Cardiac muscle cell (in vitro differentiated cells and primary cell): ENCODE results near the gene OLFM4. TPM values are rescaled to one million over a fixed set of nuclear protein-coding genes. Genes with fewer than 3 reads are reported as not detected.

Experiments
- DNase-seq, 2 donors: peaks; one replicate each; pipeline versions ENCODE4 v3.0.0 to v3.0.0-alpha.2; 2010 to 2017; ENCODE audit warnings: low read depth in 1 of 2, low spot score in 1 of 2
- H3K27ac ChIP-seq: fragments of 200-600 bp; sonication (generic); 2 replicates; pipeline ENCODE4 v1.5.1; 2016
- H3K27me3 ChIP-seq: fragments of 200-600 bp; sonication (generic); 2 replicates; pipeline ENCODE4 v1.6.0; 2016; ENCODE audit warnings: control low read depth
- H3K36me3 ChIP-seq: fragments of 200-600 bp; sonication (generic); 2 replicates; pipeline ENCODE4 v1.5.1; 2016; ENCODE audit warnings: control low read depth
- H3K4me1 ChIP-seq: fragments of 200-600 bp; sonication (generic); 2 replicates; pipeline ENCODE4 v1.8.1; 2017; ENCODE audit warnings: low read depth, mild to moderate bottlenecking, mixed run types
- H3K4me3 ChIP-seq: fragments of 200-600 bp; sonication (generic); 2 replicates; pipeline ENCODE4 v1.5.1; 2016; ENCODE audit warnings: mild to moderate bottlenecking
- H3K9me3 ChIP-seq: fragments of 200-600 bp; sonication (generic); 2 replicates; pipeline ENCODE4 v1.5.1; 2017; ENCODE audit warnings: low read depth, mild to moderate bottlenecking, control low read depth
- polyA plus RNA-seq: library from polyadenylated mRNA; unstranded; fragments of >200 nt; fragmentation: Nextera tagmentation; extraction: Ambion mirVana; gene quantifications from 2 replicates; pipeline ENCODE4 v1.2.1, GENCODE V29; 2016
- total RNA-seq: library from RNA; depleted of rRNA; stranded (reverse); fragments of >200 nt; gene quantifications from 2 replicates; pipeline ENCODE4 v1.2.3, GENCODE V29; 2016
- TF ChIP-seq, protein P1 (sequence below): IDR thresholded peaks from 2 replicates; pipeline ENCODE4 v1.5.1; 2012; ENCODE audit warnings: low read depth, mild to moderate bottlenecking, low read length

Gene OLFM4, protein sequence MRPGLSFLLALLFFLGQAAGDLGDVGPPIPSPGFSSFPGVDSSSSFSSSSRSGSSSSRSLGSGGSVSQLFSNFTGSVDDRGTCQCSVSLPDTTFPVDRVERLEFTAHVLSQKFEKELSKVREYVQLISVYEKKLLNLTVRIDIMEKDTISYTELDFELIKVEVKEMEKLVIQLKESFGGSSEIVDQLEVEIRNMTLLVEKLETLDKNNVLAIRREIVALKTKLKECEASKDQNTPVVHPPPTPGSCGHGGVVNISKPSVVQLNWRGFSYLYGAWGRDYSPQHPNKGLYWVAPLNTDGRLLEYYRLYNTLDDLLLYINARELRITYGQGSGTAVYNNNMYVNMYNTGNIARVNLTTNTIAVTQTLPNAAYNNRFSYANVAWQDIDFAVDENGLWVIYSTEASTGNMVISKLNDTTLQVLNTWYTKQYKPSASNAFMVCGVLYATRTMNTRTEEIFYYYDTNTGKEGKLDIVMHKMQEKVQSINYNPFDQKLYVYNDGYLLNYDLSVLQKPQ
- total RNA-seq (not detected in 2 replicates), polyA plus RNA-seq (not detected in 2 replicates)

DNA sequence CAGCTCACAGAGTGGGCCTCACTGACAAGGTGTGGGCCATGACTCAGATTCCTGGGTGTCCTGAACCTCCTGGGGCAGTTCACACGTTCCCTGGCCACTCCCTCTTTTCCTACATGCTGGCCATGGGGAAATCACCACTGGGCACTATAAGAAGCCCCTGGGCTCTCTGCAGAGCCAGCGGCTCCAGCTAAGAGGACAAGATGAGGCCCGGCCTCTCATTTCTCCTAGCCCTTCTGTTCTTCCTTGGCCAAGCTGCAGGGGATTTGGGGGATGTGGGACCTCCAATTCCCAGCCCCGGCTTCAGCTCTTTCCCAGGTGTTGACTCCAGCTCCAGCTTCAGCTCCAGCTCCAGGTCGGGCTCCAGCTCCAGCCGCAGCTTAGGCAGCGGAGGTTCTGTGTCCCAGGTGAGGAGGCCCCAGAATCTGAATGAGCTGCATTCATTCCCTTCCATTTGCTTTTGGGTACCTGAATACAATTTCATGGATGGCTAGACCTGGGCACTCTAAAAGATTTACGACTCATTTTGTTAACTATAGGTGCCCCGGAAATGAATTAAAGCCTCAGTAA, at the start of gene OLFM4:
Gene OLFM4, plus strand, starts transcription at position 177 of the 567 bp plus-strand sequence. Its CDS starts 24 bp downstream, at position 201.
- no peak within 1 kb of the TSS for H3K4me3 ChIP-seq
- no peaks in the 10 kb centered on the region for H3K4me1 ChIP-seq
- no peaks in the 10 kb centered on the region for H3K9me3 ChIP-seq
- TF ChIP-seq, protein P1, sequence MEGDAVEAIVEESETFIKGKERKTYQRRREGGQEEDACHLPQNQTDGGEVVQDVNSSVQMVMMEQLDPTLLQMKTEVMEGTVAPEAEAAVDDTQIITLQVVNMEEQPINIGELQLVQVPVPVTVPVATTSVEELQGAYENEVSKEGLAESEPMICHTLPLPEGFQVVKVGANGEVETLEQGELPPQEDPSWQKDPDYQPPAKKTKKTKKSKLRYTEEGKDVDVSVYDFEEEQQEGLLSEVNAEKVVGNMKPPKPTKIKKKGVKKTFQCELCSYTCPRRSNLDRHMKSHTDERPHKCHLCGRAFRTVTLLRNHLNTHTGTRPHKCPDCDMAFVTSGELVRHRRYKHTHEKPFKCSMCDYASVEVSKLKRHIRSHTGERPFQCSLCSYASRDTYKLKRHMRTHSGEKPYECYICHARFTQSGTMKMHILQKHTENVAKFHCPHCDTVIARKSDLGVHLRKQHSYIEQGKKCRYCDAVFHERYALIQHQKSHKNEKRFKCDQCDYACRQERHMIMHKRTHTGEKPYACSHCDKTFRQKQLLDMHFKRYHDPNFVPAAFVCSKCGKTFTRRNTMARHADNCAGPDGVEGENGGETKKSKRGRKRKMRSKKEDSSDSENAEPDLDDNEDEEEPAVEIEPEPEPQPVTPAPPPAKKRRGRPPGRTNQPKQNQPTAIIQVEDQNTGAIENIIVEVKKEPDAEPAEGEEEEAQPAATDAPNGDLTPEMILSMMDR: no peak
- DNase-seq: no peak
- no peaks in the 10 kb centered on the region for H3K36me3 ChIP-seq
- H3K27ac ChIP-seq: no peak within 1 kb of the TSS
- H3K27me3 ChIP-seq: no peaks in the 10 kb centered on the region

DNA sequence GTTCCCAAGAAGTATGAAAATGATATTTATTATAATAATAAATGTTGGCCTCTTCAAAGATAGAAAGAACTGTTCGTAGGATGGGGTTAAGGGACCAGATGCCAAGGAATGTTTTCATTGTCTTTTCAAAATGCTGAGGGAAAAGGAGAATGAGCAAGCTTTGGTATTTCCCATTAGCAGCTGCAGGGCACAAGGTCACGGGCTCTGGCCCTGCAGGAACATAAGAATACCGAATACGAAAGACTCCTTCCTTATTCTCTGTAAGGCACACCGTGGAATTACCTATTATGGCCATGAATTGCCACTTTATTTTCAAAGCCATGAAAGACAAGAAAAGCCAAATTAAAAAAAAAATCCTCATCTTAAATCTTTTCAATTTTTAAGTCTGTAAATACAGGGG, 49.6 kb upstream of the OLFM4 start:
- DNase-seq: no peak
- Histone ChIP-seq H3K9me3 (no peaks in the 10 kb centered on the region), H3K36me3 (no peaks in the 10 kb centered on the region), H3K27ac (no peak overlapping the region), H3K4me3 (no peak overlapping the region), H3K27me3 (no peaks in the 10 kb centered on the region), H3K4me1 (no peaks in the 10 kb centered on the region)
- TF ChIP-seq, protein P1: no peak

DNA sequence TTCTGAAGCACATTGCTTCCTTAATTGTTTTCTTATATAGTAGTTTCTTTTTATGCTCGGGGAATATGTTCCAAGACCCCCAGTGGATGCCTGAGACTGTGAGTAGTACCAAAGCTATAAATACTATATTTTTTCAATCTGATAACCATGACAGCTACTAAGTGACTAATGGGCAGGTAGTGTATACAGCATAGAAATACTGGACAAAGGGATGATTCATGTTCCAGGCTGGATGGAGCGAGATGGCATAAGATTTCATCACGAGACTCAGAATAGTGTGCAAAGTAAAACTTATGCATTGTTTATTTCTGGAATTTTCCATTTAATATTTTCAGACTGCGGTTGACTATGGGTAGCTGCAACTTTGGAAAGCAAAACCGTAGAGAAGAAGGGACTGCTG, 47.9 kb upstream of the OLFM4 start:
- Histone ChIP-seq H3K4me3 (no peak overlapping the region), H3K27me3 (no peaks in the 10 kb centered on the region), H3K36me3 (no peaks in the 10 kb centered on the region), H3K9me3 (no peaks in the 10 kb centered on the region), H3K27ac (no peak overlapping the region), H3K4me1 (no peaks in the 10 kb centered on the region)
- TF ChIP-seq, protein P1: no peak
- no peak for DNase-seq

DNA sequence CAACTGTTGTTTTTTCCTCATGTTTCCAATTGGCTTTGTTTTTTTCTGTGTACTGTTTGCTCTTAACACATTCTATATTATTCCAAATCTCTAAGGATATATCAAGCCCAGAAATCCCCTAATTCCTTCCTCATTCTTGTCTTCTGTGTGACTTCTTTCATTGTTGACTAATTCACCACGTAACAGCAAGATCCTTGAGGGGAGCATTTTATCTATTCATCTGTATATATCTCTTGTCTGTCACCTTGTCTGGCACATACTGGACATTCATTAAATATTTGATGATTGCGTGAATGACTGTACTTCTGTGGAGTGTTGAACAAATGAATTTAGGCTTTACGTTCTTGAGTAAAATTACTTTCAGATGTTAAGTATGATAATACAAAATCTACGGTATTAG, 44.8 kb upstream of the OLFM4 start:
- no peak overlapping the region for H3K27ac ChIP-seq
- H3K4me1 ChIP-seq: no peaks in the 10 kb centered on the region
- no peaks in the 10 kb centered on the region for H3K27me3 ChIP-seq
- no peak for DNase-seq
- H3K9me3 ChIP-seq: no peaks in the 10 kb centered on the region
- TF ChIP-seq, protein P1: no peak
- no peaks in the 10 kb centered on the region for H3K36me3 ChIP-seq
- no peak overlapping the region for H3K4me3 ChIP-seq

DNA sequence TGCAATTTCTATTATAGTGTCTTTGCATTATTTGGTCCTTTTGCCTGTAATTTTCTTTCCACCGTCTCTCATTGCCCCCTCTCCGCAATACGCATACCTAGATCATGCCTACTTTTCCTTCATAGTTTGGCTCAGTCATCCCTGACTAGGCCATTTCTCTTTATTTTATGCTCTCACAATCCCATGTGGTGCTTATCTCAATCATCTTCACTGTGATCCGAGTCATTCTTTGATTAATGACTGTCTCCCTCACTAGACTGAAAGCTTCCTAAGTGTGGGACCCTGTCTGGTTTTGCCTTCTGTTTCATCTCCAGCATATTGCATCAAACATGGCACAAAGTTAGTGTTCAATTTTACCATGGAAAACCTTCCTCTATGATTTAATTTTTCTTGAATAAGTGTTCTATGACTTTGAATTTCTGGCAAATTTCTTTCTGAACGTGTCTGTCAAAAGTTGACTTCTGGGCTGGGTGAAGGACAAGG, 43.7 kb upstream of the OLFM4 start:
- no peaks in the 10 kb centered on the region for H3K9me3 ChIP-seq
- H3K4me1 ChIP-seq: no peaks in the 10 kb centered on the region
- TF ChIP-seq, protein P1: no peak
- H3K27me3 ChIP-seq: no peaks in the 10 kb centered on the region
- H3K4me3 ChIP-seq: no peak overlapping the region
- H3K36me3 ChIP-seq: no peaks in the 10 kb centered on the region
- no peak for DNase-seq
- H3K27ac ChIP-seq: no peak overlapping the region
